ENCODE measurements around the gene NPC1. TPM values are rescaled to one million over a fixed set of nuclear protein-coding genes. Genes with fewer than 3 reads are reported as not detected.
"Not testable (repeated sequence)": the region's sequence is repeated elsewhere in the genome, so short reads cannot be mapped to it uniquely, and the experiment has no call there.

Gene NPC1
- total and polyA plus RNA-seq, 5 donors from 2014 or later = 17.4 to 86.9 (median 21.5) TPM

- DNase-seq = peak in 1 of 3 donors; percentile 40
- no peaks in the 10 kb centered on the region for H3K9me3 ChIP-seq (ENCODE audit: control insufficient read depth in 2 of 2, low read length in 2 of 2)
- Mint-ChIP-seq H3K27me3 (no peaks in the 10 kb centered on the region), H3K27ac (no peak overlapping the region), H3K4me1 (peaks cover 12 to 27% (median 14%) of the 10 kb centered on the region in 4 donors), H3K9me3 (no peaks in the 10 kb centered on the region), H3K36me3 (peaks cover 67% of the 10 kb centered on the region), H3K4me3 (no peak overlapping the region)
- no peaks in the 10 kb centered on the region for H3K27me3 ChIP-seq (ENCODE audit: control insufficient read depth, insufficient read depth, low read length)
- no peak overlapping the region for H3K4me3 ChIP-seq (ENCODE audit: low read depth, low read length)
- H3K27ac ChIP-seq (ENCODE audit: insufficient read depth, low read length, poor library complexity, severe bottlenecking) = no peak overlapping the region
- peak; percentile 78 to 89 for ATAC-seq (ENCODE audit: low read depth in 2 of 2)
- no peaks in the 10 kb centered on the region for H3K4me1 ChIP-seq (ENCODE audit: control insufficient read depth, insufficient read depth, low read length, poor library complexity, severe bottlenecking)
- H3K36me3 ChIP-seq (ENCODE audit: control insufficient read depth, insufficient read depth, low read length) = peaks cover 62% of the 10 kb centered on the region
These were observed 22.8 kb downstream of the NPC1 start for GRCh38 chr18:23563377-23564043.

GRCh38 chr18:23560186-23560585 is 26.1 kb downstream of the NPC1 start:
- no peaks in the 10 kb centered on the region for H3K9me3 ChIP-seq (ENCODE audit: control insufficient read depth in 2 of 2, low read length in 2 of 2)
- H3K27me3 ChIP-seq (ENCODE audit: control insufficient read depth, insufficient read depth, low read length) = no peaks in the 10 kb centered on the region
- no peak overlapping the region for H3K27ac ChIP-seq (ENCODE audit: insufficient read depth, low read length, poor library complexity, severe bottlenecking)
- Mint-ChIP-seq H3K4me1 (peaks cover 5 to 12% (median 11%) of the 10 kb centered on the region in 4 donors), H3K4me3 (no peak overlapping the region), H3K27me3 (no peaks in the 10 kb centered on the region), H3K9me3 (no peaks in the 10 kb centered on the region), H3K27ac (no peak overlapping the region), H3K36me3 (peaks cover 68% of the 10 kb centered on the region)
- no peak for ATAC-seq (ENCODE audit: low read depth in 2 of 2)
- H3K4me1 ChIP-seq (ENCODE audit: control insufficient read depth, insufficient read depth, low read length, poor library complexity, severe bottlenecking) = no peaks in the 10 kb centered on the region
- no peak for DNase-seq
- H3K4me3 ChIP-seq (ENCODE audit: low read depth, low read length) = no peak overlapping the region
- peaks cover 64% of the 10 kb centered on the region for H3K36me3 ChIP-seq (ENCODE audit: control insufficient read depth, insufficient read depth, low read length)

DNA sequence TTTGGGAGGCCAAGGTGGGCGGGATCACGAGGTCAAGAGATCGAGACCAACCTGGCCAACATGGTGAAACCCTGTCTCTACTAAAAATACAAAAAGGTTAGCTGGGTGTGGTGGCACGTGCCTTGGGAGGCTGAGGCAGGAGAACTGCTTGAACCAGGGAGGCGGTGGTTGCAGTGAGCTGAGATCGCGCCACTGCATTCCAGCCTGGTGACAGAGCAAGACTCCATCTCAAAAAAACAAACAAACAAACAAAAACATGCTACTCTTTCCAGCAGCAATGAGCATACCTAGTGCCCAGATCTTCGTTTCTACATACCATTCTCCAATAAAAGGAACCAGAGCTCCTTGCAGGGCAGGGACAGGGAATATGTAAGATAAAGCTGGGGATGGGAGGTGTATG is 28.8 kb downstream of the NPC1 start:
- not testable (repeated sequence) for H3K27me3 Mint-ChIP-seq

GRCh38 chr18:23556145-23556780 is 30.0 kb downstream of the NPC1 start:
- Histone ChIP-seq H3K4me3 (ENCODE audit: low read depth, low read length) (no peak overlapping the region), H3K9me3 (ENCODE audit: control insufficient read depth in 2 of 2, low read length in 2 of 2) (no peaks in the 10 kb centered on the region), H3K27me3 (ENCODE audit: control insufficient read depth, insufficient read depth, low read length) (no peaks in the 10 kb centered on the region), H3K36me3 (ENCODE audit: control insufficient read depth, insufficient read depth, low read length) (peaks cover 86% of the 10 kb centered on the region), H3K27ac (ENCODE audit: insufficient read depth, low read length, poor library complexity, severe bottlenecking) (no peak overlapping the region), H3K4me1 (ENCODE audit: control insufficient read depth, insufficient read depth, low read length, poor library complexity, severe bottlenecking) (no peaks in the 10 kb centered on the region)
- Mint-ChIP-seq H3K4me3 (no peak overlapping the region), H3K9me3 (peaks cover 0 to 2% (median 0%) of the 10 kb centered on the region in 7 donors), H3K27ac (peak overlapping the region in 1 of 3 donors; percentile 2), H3K4me1 (peaks cover 0 to 4% (median 0%) of the 10 kb centered on the region in 4 donors), H3K27me3 (no peaks in the 10 kb centered on the region), H3K36me3 (peaks cover 75% of the 10 kb centered on the region)
- DNase-seq = no peak
- no peak for ATAC-seq (ENCODE audit: low read depth in 2 of 2)

More for the DNA sequence above, 28.8 kb downstream of the NPC1 start:
- H3K4me3 ChIP-seq (ENCODE audit: low read depth, low read length); H3K4me1 ChIP-seq (ENCODE audit: control insufficient read depth, insufficient read depth, low read length, poor library complexity, severe bottlenecking); H3K9me3 Mint-ChIP-seq; H3K27ac Mint-ChIP-seq; DNase-seq; H3K4me1 Mint-ChIP-seq; H3K27me3 ChIP-seq (ENCODE audit: control insufficient read depth, insufficient read depth, low read length); ATAC-seq (ENCODE audit: low read depth in 2 of 2); H3K9me3 ChIP-seq (ENCODE audit: control insufficient read depth in 2 of 2, low read length in 2 of 2); H3K4me3 Mint-ChIP-seq; H3K27ac ChIP-seq (ENCODE audit: insufficient read depth, low read length, poor library complexity, severe bottlenecking): not testable (repeated sequence)
- H3K36me3 ChIP-seq (ENCODE audit: control insufficient read depth, insufficient read depth, low read length) = peaks cover 80% of the 10 kb centered on the region
- H3K36me3 Mint-ChIP-seq = peaks cover 74% of the 10 kb centered on the region

- no peaks in the 10 kb centered on the region for H3K9me3 ChIP-seq (ENCODE audit: control insufficient read depth in 2 of 2, low read length in 2 of 2)
- Mint-ChIP-seq H3K4me1 (peaks cover 0 to 4% (median 0%) of the 10 kb centered on the region in 4 donors), H3K9me3 (peaks cover 0 to 2% (median 0%) of the 10 kb centered on the region in 7 donors), H3K36me3 (peaks cover 62% of the 10 kb centered on the region), H3K27ac (no peak overlapping the region), H3K27me3 (no peaks in the 10 kb centered on the region), H3K4me3 (no peak overlapping the region)
- no peaks in the 10 kb centered on the region for H3K4me1 ChIP-seq (ENCODE audit: control insufficient read depth, insufficient read depth, low read length, poor library complexity, severe bottlenecking)
- no peaks in the 10 kb centered on the region for H3K27me3 ChIP-seq (ENCODE audit: control insufficient read depth, insufficient read depth, low read length)
- H3K36me3 ChIP-seq (ENCODE audit: control insufficient read depth, insufficient read depth, low read length) = peaks cover 84% of the 10 kb centered on the region
- ATAC-seq (ENCODE audit: low read depth in 2 of 2) (no peak), DNase-seq (no peak)
- H3K4me3 ChIP-seq (ENCODE audit: low read depth, low read length) = no peak overlapping the region
- H3K27ac ChIP-seq (ENCODE audit: insufficient read depth, low read length, poor library complexity, severe bottlenecking) = no peak overlapping the region
These were observed 32.4 kb downstream of the NPC1 start for GRCh38 chr18:23553887-23554286.

- Histone ChIP-seq H3K27ac (ENCODE audit: insufficient read depth, low read length, poor library complexity, severe bottlenecking) (no peak overlapping the region), H3K27me3 (ENCODE audit: control insufficient read depth, insufficient read depth, low read length) (no peaks in the 10 kb centered on the region), H3K4me1 (ENCODE audit: control insufficient read depth, insufficient read depth, low read length, poor library complexity, severe bottlenecking) (no peaks in the 10 kb centered on the region), H3K36me3 (ENCODE audit: control insufficient read depth, insufficient read depth, low read length) (peaks cover 84% of the 10 kb centered on the region), H3K4me3 (ENCODE audit: low read depth, low read length) (no peak overlapping the region), H3K9me3 (ENCODE audit: control insufficient read depth in 2 of 2, low read length in 2 of 2) (no peaks in the 10 kb centered on the region)
- DNase-seq (no peak), ATAC-seq (ENCODE audit: low read depth in 2 of 2) (no peak)
- Mint-ChIP-seq H3K4me1 (peaks cover 0 to 8% (median 0%) of the 10 kb centered on the region in 4 donors), H3K27me3 (no peaks in the 10 kb centered on the region), H3K36me3 (peaks cover 59% of the 10 kb centered on the region), H3K4me3 (no peak overlapping the region), H3K27ac (peak overlapping the region; percentile 56 to 71 (median 60)), H3K9me3 (peaks cover 0 to 2% (median 0%) of the 10 kb centered on the region in 7 donors)
These were observed 33.8 kb downstream of the NPC1 start for GRCh38 chr18:23552505-23552904.

DNA sequence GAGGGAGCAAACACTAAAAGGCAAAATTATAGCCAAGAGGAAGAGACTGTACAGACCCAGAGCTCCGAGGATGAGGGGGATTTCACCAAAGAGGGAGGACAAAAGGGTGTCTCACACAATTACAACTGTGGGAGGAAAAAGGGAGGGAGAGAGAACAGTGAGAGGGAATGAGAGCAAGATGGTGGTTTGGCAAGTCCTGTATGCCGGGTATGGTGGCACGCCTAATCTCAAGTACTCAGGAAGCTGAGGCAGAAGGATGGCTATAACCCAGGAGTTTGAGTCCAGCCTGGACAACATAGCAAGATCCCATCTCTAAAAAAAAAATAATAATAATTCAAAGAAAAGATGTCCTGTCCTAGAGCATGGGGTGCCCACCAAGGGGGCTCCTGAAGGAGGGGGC is 34.3 kb downstream of the NPC1 start:
- Mint-ChIP-seq H3K27ac (peak overlapping the region in 1 of 3 donors; percentile 71), H3K4me3 (peak overlapping the region in 1 of 4 donors; percentile 56), H3K36me3 (peaks cover 57% of the 10 kb centered on the region), H3K9me3 (peaks cover 0 to 2% (median 0%) of the 10 kb centered on the region in 7 donors), H3K27me3 (no peaks in the 10 kb centered on the region), H3K4me1 (peaks cover 0 to 8% (median 0%) of the 10 kb centered on the region in 4 donors)
- DNase-seq (no peak), ATAC-seq (ENCODE audit: low read depth in 2 of 2) (no peak)
- no peak overlapping the region for H3K27ac ChIP-seq (ENCODE audit: insufficient read depth, low read length, poor library complexity, severe bottlenecking)
- H3K36me3 ChIP-seq (ENCODE audit: control insufficient read depth, insufficient read depth, low read length) = peaks cover 86% of the 10 kb centered on the region
- no peaks in the 10 kb centered on the region for H3K4me1 ChIP-seq (ENCODE audit: control insufficient read depth, insufficient read depth, low read length, poor library complexity, severe bottlenecking)
- H3K9me3 ChIP-seq (ENCODE audit: control insufficient read depth in 2 of 2, low read length in 2 of 2) = no peaks in the 10 kb centered on the region
- no peak overlapping the region for H3K4me3 ChIP-seq (ENCODE audit: low read depth, low read length)
- H3K27me3 ChIP-seq (ENCODE audit: control insufficient read depth, insufficient read depth, low read length) = no peaks in the 10 kb centered on the region

Data from CD4-positive, CD25-positive, alpha-beta regulatory T cell (primary cell).